ENCODE results near the gene NF2.
A peak's percentile ranks its signal among the peaks of the same experiment; 100 is the strongest.

DNA sequence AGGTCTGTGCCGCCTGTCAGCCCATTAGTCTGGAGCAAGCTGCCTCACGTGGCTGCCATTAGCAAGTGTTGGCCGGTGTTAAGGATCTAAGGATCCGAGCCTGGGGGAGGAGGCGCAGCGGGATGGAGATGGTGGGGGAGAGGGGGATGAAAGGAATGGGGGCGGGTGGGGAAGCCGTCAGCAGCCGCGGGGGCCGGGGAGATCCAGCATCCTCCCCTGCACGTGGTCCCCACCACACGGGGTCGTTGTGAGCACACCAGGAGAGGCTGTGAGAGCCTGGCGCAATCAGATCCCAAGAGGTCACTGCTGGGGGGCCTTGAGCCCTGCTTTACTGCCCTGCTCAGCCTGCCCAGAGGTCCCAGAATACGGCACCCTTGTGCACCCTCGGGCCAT lies 123.7 kb downstream of the NF2 start:
- TF ChIP-seq, protein P1, sequence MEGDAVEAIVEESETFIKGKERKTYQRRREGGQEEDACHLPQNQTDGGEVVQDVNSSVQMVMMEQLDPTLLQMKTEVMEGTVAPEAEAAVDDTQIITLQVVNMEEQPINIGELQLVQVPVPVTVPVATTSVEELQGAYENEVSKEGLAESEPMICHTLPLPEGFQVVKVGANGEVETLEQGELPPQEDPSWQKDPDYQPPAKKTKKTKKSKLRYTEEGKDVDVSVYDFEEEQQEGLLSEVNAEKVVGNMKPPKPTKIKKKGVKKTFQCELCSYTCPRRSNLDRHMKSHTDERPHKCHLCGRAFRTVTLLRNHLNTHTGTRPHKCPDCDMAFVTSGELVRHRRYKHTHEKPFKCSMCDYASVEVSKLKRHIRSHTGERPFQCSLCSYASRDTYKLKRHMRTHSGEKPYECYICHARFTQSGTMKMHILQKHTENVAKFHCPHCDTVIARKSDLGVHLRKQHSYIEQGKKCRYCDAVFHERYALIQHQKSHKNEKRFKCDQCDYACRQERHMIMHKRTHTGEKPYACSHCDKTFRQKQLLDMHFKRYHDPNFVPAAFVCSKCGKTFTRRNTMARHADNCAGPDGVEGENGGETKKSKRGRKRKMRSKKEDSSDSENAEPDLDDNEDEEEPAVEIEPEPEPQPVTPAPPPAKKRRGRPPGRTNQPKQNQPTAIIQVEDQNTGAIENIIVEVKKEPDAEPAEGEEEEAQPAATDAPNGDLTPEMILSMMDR (IDR thresholded peaks at IDR 0.05) = peak; percentile 26; the same call in 1 of the 2 replicates
- no peak for TF ChIP-seq ZFX (IDR thresholded peaks at IDR 0.05; ENCODE audit: borderline replicate concordance)
